Measurements from ENCODE around the gene GLRX5.
"Not testable (repeated sequence)": the region's sequence is repeated elsewhere in the genome, so short reads cannot be mapped to it uniquely, and the experiment has no call there.

The GLRX5 gene

GRCh38 chr14:95561001-95561412 lies 26.2 kb downstream of the GLRX5 start:
- FAIRE-seq, result peak; percentile 57

GRCh38 chr14:95562892-95563685 lies 28.2 kb downstream of the GLRX5 start:
- FAIRE-seq, result no peak

DNA sequence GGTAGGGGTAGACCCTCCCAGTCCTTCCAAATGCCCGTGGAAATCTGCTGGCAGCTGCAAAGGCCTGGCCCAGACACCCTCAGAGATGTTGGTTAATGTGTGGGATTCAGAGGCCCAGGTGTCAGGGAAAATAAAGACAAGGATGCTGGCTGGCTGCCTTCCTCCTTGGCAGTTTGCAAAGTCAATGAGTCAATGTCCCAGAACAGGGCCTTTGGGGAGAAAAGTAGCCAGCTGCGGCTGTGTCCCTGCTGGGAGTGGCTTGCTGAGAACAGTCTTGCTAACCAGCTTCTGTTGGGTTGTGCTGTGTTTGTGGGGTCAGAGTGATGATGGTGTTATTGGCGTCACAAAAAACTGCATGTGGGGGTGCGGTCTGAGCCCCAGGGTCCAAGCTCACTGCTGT lies 29.2 kb downstream of the GLRX5 start:
- no peak for FAIRE-seq

DNA sequence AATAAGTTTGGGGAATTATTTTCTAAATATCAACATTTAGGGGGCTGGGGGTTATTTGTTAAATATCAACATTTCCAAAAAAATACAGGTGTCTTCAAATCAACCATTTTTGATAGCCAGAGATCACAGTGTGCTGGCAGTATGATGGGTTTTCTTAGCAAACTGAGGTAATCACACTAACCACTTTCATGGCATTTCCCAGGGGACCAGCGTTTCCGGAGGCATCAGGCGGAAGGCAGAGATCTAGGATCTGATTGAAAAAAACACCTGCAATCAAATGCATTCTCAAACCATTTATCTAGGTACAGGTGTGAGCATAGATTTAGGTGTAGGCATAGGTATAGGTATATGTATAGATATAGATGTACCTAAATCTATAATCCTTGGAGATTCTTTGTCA lies 34.6 kb downstream of the GLRX5 start:
- no peak for FAIRE-seq

DNA sequence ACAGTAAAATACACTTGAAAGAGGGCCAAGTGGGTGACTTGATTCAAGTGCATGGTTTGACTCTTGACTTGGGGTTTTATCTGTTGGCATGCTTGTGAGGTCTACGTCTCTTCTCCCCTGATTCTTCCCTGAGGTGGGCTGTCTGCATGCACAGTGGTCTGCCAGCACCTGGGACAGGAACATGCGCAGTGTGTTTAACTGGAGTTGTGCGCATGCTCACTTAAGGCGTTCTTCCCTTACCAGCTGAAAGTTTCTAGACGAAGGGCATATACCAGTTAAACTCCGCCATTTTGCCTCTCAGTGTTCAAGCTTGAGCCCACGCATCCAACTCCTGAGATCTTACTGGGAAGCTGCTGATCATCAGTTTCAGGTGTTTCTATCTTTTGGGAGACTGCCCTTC lies 38.5 kb downstream of the GLRX5 start:
- no peak for FAIRE-seq

GRCh38 chr14:95575840-95576473 lies 41.1 kb downstream of the GLRX5 start:
- FAIRE-seq, result no peak

GRCh38 chr14:95577067-95577800 lies 42.4 kb downstream of the GLRX5 start:
- FAIRE-seq, result no peak

DNA sequence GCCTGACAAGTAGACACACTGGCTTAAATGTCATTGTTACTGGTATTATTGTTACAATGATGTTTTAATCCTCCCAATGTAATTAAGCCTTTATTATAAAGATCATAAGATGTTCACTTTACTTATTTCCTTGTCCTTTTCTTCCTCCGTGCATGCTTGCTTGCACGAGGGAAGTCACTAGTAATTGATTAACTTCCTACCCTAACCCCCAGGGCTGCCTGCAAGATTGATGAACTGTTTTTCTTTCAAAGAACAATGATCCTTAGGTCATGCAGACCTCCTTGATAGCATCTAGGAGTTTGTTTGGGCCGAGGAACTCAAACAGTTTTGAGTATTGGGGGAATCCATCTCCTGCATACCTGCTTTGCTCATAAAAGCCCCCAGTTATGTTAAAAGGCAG lies 43.0 kb downstream of the GLRX5 start:
- no peak for FAIRE-seq

- not testable (repeated sequence) for FAIRE-seq
These were observed 49.2 kb downstream of the GLRX5 start for GRCh38 chr14:95583836-95584617.

- no peak for FAIRE-seq
These were observed 51.2 kb downstream of the GLRX5 start for GRCh38 chr14:95585953-95586620.

GRCh38 chr14:95591182-95591581 lies 56.3 kb downstream of the GLRX5 start:
- not testable (repeated sequence) for FAIRE-seq
